Measurements from ENCODE around the gene GFOD2.

DNA sequence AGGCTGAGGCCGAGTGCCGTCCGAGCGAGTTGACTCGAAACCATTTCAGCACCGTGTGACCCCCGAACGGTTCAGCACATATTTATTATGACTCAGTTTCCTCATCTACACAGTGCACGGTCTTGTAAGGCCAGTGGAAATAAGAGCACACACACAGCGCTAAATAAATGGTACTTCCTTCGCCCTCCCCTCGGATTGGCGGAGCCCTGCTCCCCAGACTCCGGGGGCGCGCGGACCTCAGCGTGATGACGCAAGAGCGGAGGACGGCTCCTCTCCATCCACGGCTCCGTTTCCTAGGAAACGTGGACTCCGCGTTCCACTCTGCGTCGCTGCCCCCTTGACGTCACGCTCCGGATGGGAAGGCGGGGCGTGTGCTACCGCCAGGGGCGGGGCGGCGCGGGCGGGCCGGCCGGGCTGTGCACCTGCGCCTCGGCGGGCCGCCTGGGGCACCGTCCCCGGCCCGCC, 58.5 kb downstream of the GFOD2 start, which contains the start of gene PARD6A:
- TF ChIP-seq, protein P1, sequence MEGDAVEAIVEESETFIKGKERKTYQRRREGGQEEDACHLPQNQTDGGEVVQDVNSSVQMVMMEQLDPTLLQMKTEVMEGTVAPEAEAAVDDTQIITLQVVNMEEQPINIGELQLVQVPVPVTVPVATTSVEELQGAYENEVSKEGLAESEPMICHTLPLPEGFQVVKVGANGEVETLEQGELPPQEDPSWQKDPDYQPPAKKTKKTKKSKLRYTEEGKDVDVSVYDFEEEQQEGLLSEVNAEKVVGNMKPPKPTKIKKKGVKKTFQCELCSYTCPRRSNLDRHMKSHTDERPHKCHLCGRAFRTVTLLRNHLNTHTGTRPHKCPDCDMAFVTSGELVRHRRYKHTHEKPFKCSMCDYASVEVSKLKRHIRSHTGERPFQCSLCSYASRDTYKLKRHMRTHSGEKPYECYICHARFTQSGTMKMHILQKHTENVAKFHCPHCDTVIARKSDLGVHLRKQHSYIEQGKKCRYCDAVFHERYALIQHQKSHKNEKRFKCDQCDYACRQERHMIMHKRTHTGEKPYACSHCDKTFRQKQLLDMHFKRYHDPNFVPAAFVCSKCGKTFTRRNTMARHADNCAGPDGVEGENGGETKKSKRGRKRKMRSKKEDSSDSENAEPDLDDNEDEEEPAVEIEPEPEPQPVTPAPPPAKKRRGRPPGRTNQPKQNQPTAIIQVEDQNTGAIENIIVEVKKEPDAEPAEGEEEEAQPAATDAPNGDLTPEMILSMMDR (IDR thresholded peaks at IDR 0.05; ENCODE audit: poor library complexity), result no peak
- TF ChIP-seq EZH2phosphoT487 (IDR thresholded peaks at IDR 0.05; ENCODE audit: low read depth, severe bottlenecking, unreplicated experiment) (no peak), EZH2 (IDR thresholded peaks at IDR 0.05; ENCODE audit: borderline replicate concordance) (no peak)

Data from hepatocyte (in vitro differentiated cells).